NCI-H748 treated with DMSO at 0.1 percent for 48 hours (cell line): ENCODE data around the gene NIPAL4.
"Not testable (repeated sequence)": the region's sequence is repeated elsewhere in the genome, so short reads cannot be mapped to it uniquely, and the experiment has no call there.

Experiments used
- DNase-seq: peaks from one replicate; lab custom pipeline; 2025; lab: John Stamatoyannopoulos, UW

Gene NIPAL4

GRCh38 chr5:157459715-157460599 is at the start of gene NIPAL4:
Gene NIPAL4, plus strand, starts transcription at chr5:157460213. Its CDS starts 108 bp downstream, at chr5:157460321.
- no peak for DNase-seq

GRCh38 chr5:157415838-157416237 is 44.2 kb upstream of the NIPAL4 start:
- DNase-seq: no peak

DNA sequence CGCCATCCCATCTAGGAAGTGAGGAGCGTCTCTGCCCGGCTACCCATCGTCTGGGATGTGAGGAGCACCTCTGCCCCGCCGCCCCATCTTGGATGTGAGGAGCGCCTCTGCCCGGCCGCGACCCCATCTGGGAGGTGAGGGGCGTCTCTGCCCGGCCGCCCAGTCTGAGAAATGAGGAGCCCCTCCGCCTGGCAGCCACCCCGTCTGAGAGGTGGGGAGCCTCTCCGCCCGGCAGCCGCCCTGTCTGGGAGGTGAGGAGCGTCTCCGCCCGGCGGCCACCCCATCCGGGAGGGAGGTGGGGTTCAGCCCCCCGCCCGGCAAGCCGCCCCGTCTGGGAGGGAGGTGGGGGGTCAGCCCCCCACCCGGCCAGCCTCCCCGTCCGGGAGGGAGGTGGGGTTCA is 40.5 kb upstream of the NIPAL4 start:
- DNase-seq: not testable (repeated sequence)

DNA sequence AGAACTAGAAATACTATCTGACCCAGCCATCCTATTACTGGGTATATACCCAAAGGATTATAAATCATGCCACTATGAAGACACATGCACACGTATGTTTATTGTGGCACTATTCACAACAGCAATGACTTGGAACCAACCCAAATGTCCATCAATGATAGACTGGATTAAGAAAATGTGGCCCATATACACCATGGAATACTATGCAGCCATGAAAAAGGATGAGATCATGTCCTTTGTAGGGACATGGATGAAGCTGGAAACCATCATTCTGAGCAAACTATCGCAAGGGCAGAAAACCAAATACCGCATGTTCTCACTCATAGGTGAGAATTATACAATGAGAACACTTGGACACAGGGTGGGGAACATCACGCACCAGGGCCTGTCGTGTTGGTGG is 30.1 kb upstream of the NIPAL4 start:
- not testable (repeated sequence) for DNase-seq

DNA sequence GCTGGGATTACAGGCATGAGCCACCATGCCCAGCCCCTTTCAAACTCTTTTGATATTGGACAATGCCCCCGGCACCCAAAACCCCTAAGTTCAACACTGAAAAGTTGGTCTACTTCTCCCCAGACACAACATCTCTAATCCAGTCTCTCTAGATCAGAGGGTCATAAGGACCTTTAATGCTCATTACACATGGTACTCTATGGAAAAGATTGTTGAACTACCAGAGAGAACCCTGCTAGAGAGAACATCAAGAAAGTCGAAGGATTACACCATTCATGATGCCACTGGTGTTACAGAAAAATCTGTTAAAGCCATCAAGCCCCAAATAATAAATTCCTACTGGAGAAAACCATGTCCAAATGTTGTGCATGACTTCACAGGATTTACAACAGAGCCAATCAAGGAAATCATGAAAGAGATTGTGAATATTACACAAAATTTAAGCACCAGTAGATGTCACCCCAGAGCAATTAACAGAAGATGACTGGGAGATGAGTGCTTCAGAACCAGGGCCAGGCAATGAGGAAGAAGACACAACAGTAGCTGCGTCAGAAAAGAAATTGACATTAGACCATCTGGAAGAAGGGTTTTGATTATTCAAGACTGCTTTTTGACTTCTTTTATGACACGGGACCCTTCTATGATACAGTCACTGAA is 28.3 kb upstream of the NIPAL4 start:
- peak; percentile 77 for DNase-seq

DNA sequence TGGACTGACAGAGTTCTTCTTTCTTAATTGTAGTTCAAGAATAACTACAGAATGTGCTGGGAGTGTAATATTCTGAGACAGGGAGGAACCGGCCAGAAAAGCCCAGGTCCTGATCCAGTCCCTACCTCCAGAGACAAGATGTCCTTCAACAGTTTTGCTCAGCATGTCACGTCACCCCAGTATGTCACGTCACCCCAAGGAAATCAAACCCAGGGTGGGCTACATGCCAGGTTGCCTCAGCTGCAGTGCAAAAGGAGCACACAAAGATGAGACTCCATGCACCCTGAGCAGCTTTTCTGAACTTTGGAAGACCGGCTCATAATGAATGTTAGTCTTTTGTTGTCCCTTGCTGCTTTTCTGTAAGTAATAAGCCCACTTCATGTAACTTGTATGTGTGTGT is 25.9 kb upstream of the NIPAL4 start:
- no peak for DNase-seq

- DNase-seq: peak; percentile 75
These were observed 16.9 kb upstream of the NIPAL4 start for GRCh38 chr5:157443041-157443549.

DNA sequence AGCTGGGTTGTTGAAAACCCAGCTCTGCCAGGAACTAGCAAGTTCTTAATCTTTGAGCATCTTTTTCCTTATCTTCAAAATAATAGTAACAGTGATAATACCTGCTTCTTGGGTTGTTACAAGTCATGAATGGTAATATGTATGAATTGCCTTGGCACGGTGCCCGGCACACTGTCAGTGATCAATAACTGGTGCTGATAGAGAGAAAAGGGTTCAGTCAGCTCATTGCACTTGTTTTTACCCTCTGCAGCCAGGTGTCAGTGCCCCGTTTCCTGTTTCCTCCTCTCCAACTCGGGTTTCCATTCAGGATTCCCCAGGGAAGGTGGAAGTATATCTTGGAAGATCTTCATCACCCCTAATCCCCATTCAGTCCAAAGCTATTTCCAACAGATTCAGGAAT is 15.8 kb upstream of the NIPAL4 start:
- DNase-seq: peak; percentile 44

DNA sequence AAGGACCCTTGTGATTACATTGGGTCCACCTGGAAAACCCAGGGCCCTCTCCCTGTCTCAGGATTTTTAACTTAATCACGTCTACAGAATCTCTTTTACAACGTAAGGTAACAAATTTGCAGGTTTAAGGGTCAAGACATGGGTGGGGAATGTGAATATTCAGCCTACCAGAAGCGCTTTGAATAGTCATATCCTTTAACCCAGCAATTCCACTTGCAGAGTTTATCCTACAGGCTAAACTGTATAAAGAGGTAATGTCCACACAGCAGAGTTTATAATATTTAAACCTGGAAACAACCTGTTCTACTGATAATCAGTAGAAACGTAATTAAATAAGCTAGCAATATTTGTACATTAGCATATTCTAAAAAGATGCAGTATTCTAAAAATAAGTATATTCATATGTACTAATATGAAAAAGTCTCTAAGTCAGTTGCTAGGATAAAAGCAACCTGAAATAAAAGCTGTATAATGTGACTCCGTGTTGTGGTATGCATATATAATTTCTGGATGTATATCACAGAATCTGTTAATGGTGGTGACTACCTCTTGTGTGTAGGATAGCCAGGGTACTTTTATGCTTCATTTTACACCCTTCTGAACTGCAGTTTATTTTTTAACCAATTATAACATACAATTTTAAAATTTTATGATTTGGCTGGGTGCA is 14.1 kb upstream of the NIPAL4 start:
- no peak for DNase-seq

DNA sequence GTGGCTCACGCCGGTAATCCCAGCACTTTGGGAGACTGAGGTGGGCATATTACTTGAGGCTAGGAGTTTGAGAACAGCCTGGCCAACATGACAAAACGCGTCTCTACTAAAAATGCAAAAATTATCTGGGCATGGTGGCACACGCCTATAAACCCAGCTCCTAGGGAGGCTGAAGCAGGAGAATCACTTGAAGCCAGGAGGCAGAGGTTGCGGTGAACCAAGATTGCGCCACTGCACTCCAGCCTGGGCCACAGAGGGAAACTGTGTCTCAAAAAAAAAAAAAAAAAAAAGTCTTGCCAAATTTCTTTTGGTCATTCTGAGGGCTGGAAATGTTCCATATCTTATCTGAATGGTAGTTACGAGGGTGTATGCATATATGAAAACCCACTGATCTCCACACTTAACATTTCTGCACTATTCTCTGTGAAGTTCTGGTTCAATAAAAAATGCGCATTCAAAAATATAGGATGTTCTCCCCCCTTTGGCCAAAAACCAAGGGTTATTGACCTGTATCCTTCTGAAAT is 13.5 kb upstream of the NIPAL4 start:
- no peak for DNase-seq

- peak; percentile 27 for DNase-seq
These were observed 12.8 kb upstream of the NIPAL4 start for GRCh38 chr5:157447201-157447637.

DNA sequence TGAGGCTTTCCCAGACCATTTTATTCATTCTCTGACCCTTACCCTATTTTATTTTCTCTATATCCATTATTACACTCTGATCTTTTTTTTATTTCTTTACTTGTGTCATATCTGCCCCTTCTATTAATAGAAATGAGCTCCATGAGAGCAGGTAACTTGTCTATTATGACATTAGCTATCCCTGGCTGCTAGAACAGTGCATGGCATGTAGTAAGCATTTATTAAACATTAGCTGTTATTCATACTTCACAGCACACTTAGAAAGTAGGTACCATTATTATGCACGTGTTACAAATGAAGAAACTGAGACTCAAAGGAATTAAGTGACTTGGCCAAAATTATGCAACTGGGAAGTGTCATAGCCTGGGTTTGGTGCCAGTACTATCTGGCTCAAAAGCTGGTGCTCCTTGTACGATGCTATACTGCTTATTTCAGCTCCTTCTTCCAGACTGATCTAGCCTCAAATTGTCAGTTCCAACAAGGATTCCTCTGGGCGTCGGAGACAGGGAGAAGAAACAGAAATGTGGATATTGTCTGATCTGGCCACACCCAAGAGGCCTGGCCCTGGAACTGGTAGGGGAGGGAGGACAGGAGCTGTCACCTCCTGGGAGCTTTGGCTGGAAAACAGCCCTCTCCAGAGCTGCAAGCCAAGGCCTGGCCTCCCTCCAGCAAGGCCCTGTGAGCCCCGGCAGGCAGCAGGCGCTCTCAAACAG is 10.8 kb upstream of the NIPAL4 start:
- DNase-seq: no peak

- no peak for DNase-seq
These were observed 10.0 kb upstream of the NIPAL4 start for GRCh38 chr5:157450024-157450423.

DNA sequence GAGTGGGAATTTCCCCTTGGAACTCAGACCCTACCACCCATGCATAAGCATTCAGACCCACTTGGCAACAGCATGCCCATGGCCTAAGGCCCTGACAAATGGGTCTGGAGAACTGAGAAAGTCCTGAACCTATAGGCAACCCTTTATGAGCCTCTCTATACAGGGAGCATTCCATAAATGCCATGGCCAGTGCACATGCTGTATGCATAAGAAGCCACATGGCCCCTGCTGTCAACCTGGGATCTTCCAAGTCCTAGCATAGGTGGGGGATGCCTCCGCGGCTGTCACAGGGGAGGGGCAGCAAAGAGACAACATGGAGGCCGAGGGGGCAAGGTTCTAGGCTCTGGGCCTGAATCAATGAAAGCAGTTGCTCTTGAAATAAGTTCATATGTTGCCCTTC is 8.2 kb upstream of the NIPAL4 start:
- DNase-seq: no peak

DNA sequence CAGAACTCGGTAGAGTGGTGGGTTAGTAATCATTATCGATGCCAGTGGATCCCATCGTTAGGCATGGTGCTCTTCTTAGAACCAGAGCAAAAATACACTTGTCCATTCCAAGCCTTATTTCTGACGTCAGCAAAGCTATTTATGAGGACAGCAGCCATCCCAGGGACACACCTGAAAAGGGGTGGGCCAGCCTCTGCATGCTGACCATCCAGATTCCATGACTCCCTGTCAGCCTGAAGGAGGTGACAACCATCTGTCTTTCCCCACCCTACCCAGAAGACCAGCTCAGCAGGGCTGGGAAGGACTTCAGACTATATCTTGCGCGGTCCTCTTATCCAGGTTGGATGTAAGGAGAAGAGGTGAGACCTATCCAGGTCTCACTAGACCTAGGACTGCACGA is 5.7 kb upstream of the NIPAL4 start:
- no peak for DNase-seq

DNA sequence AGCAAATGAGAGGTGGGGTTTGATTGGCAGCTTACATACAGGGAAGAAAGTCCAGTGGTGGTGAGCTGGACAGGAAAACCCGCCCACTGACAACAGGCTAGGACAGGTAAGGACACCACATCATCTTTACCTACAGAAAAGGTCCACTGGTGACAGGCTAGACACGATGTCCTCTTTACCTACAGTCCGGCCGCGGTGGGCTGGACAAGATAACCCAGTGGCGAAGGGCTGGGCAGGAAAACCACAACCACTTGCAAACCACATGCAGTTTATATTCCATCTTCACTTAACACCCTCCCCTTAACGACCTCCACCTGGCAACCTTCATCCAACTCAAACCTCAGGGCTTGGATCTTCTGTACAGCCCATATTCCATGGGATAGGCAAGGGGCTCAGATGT is 5.0 kb upstream of the NIPAL4 start:
- DNase-seq: no peak

DNA sequence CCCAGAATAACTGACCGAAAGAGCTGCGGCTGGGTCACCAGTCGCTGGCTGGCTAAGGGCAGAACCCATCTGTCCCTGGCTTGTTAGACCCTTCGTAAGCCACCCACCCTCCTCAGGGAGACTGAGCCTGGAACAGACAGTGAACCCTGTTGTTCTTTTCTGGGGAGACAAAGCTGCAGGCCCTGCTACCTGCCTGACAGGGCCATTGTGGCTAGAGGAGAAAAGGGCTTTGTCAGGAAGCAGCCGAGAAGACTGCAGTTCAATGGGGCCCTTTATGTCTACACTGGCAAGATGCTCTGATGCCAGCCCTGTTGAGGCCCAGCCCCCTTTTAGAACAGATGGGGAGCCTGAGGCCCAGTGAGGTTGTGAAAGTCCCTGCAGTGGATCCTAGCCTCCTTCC is 3.7 kb upstream of the NIPAL4 start:
- DNase-seq: no peak

GRCh38 chr5:157457391-157457790 is 2.6 kb upstream of the NIPAL4 start:
- DNase-seq: no peak

DNA sequence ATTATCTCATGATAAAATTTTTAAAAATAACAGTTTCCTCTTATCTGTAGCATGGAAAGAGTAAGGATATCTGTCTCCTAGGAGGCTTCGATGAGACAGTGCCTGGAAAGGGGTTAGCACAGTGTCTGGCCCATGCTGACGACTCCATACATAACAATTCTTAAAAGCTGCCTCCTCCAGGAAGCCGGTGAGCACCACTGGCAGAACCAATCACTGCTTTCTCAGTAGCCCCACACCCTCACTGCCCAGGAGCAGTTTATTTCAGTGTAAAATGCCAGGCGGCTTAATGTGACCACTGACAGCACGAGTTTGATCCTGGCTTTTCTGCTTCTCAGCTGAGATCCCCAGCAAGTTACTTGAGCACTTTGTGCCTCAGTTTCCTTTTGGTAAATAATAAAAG is 1.2 kb upstream of the NIPAL4 start:
- no peak for DNase-seq

DNA sequence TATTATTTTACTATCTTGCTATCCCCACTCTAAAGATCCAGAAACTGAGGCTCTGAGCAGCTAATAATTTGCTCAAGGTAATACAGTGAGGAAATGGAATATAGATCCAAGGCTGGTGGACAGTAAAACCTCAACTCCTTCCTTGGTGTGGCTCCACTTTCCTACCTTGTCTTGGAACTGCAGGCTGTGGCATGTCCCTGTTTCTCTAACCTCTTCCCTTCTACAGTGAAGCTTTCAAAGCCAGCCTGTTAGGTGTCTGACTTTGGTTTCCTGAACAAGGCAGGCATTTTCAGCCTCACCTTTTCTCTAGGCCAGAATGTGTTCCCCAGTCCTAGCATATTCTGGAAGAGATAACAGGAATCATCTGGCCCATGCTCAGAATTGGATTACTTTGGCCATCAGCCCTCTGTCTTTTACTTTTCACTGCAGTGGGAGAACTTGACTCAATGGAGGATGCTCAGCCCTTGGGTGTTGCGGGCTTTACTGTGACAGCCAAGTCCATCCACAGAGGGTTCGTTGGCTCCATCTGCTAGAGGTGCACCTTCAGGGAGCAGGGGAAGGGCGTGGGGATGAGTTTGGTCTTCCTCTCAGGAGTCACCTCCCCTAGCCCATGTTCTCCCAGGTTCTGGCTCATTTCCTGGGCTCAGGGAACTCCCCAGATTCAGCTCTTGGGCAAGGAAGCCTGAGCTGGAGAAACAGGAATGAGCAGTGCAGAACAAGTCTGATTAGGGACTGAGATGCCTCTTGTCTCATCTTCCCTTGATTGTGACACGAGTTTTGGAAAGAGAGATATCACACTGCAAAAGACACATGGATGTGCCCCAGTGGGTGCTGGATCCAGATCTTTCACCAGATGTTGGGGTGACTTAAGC is 1.1 kb downstream of the NIPAL4 start:
- no peak for DNase-seq

DNA sequence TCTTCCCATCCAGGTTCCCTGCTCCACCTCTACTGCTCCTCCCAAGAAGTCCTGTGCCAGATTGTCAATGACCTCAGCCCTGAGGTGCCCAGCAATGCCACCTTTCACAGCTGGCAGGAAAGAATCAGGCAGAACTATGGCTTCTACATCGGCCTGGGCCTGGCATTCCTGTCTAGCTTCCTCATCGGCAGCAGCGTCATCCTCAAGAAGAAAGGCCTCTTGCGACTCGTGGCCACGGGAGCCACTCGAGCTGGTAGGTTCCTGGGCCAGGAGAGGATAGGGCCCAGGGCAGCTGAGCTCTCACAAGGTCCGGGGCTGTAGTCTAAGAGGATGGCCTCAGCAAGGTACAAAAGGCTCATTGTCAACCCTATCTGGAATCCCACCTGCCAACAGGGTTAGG is 3.1 kb downstream of the NIPAL4 start:
- DNase-seq: no peak
